ENCODE measurements around the gene MYO5C. TPM values are rescaled to one million over a fixed set of nuclear protein-coding genes. Genes with fewer than 3 reads are reported as not detected.

Gene MYO5C
- total and polyA plus RNA-seq, 2 donors (not counting 1 experiment from before 2014, with no cell fraction given): under 0.01 to 0.07 TPM

GRCh38 chr15:52261498-52262242, 33.9 kb downstream of the MYO5C start:
- Histone ChIP-seq H3K4me1 (ENCODE audit: control insufficient read depth, extremely low read depth, insufficient read depth, low read length) (peaks cover 2% of the 10 kb centered on the region), H3K9ac (ENCODE audit: insufficient read depth, low read length) (no peak overlapping the region), H4K20me1 (ENCODE audit: control insufficient read depth, extremely low read depth, insufficient read depth, low read length) (no peaks in the 10 kb centered on the region), H2AFZ (ENCODE audit: low read length) (peak overlapping the region; percentile 43), H3K36me3 (ENCODE audit: control insufficient read depth, insufficient read depth, low read length) (no peaks in the 10 kb centered on the region), H3K9me3 (ENCODE audit: control insufficient read depth, insufficient read depth, low read depth, low read length) (no peaks in the 10 kb centered on the region), H3K4me2 (ENCODE audit: extremely low read depth, insufficient read depth, low read length) (no peak overlapping the region), H3K4me3 (replicated peaks in 1 of 4; ENCODE audit: control extremely low read depth in 1 of 4, insufficient read depth in 1 of 4, low read depth in 3 of 4, low read length in 4 of 4) (no peak overlapping the region), H3K27me3 (ENCODE audit: control insufficient read depth, insufficient read depth, low read length) (peaks cover 8% of the 10 kb centered on the region), H3K27ac (ENCODE audit: insufficient read depth, low read length) (no peak overlapping the region), H3K79me2 (ENCODE audit: control insufficient read depth, insufficient read depth, low read length) (no peaks in the 10 kb centered on the region)
- DNase-seq (ENCODE audit: low read depth in 2 of 2): peak; percentile 79 to 92
- TF ChIP-seq CTCF (conservative IDR thresholded peaks at IDR 0.05 in 1 of 2, IDR thresholded peaks at IDR 0.05 in 1 of 2; ENCODE audit: low read depth in 1 of 2, low read length in 2 of 2) (no peak), EZH2 (IDR thresholded peaks at IDR 0.05; ENCODE audit: low read length, missing control alignments) (no peak)

GRCh38 chr15:52261026-52261425, 34.6 kb downstream of the MYO5C start:
- peaks cover 4% of the 10 kb centered on the region for H3K27me3 ChIP-seq (ENCODE audit: control insufficient read depth, insufficient read depth, low read length)
- H3K79me2 ChIP-seq (ENCODE audit: control insufficient read depth, insufficient read depth, low read length): no peaks in the 10 kb centered on the region
- TF ChIP-seq EZH2 (IDR thresholded peaks at IDR 0.05; ENCODE audit: low read length, missing control alignments) (no peak), CTCF (conservative IDR thresholded peaks at IDR 0.05 in 1 of 2, IDR thresholded peaks at IDR 0.05 in 1 of 2; ENCODE audit: low read depth in 1 of 2, low read length in 2 of 2) (no peak)
- H2AFZ ChIP-seq (ENCODE audit: low read length): no peak overlapping the region
- no peaks in the 10 kb centered on the region for H3K36me3 ChIP-seq (ENCODE audit: control insufficient read depth, insufficient read depth, low read length)
- H3K4me3 ChIP-seq (replicated peaks in 1 of 4; ENCODE audit: control extremely low read depth in 1 of 4, insufficient read depth in 1 of 4, low read depth in 3 of 4, low read length in 4 of 4): no peak overlapping the region
- no peak overlapping the region for H3K27ac ChIP-seq (ENCODE audit: insufficient read depth, low read length)
- H4K20me1 ChIP-seq (ENCODE audit: control insufficient read depth, extremely low read depth, insufficient read depth, low read length): no peaks in the 10 kb centered on the region
- H3K4me1 ChIP-seq (ENCODE audit: control insufficient read depth, extremely low read depth, insufficient read depth, low read length): peaks cover 2% of the 10 kb centered on the region
- H3K9ac ChIP-seq (ENCODE audit: insufficient read depth, low read length): no peak overlapping the region
- no peaks in the 10 kb centered on the region for H3K9me3 ChIP-seq (ENCODE audit: control insufficient read depth, insufficient read depth, low read depth, low read length)
- H3K4me2 ChIP-seq (ENCODE audit: extremely low read depth, insufficient read depth, low read length): no peak overlapping the region
- no peak for DNase-seq (ENCODE audit: low read depth in 2 of 2)

GRCh38 chr15:52259503-52259902, 36.1 kb downstream of the MYO5C start:
- H3K9me3 ChIP-seq (ENCODE audit: control insufficient read depth, insufficient read depth, low read depth, low read length): no peaks in the 10 kb centered on the region
- no peak overlapping the region for H2AFZ ChIP-seq (ENCODE audit: low read length)
- DNase-seq (ENCODE audit: low read depth in 2 of 2): no peak
- H3K27me3 ChIP-seq (ENCODE audit: control insufficient read depth, insufficient read depth, low read length): peaks cover 3% of the 10 kb centered on the region
- H4K20me1 ChIP-seq (ENCODE audit: control insufficient read depth, extremely low read depth, insufficient read depth, low read length): no peaks in the 10 kb centered on the region
- no peak overlapping the region for H3K4me3 ChIP-seq (replicated peaks in 1 of 4; ENCODE audit: control extremely low read depth in 1 of 4, insufficient read depth in 1 of 4, low read depth in 3 of 4, low read length in 4 of 4)
- no peaks in the 10 kb centered on the region for H3K36me3 ChIP-seq (ENCODE audit: control insufficient read depth, insufficient read depth, low read length)
- no peaks in the 10 kb centered on the region for H3K79me2 ChIP-seq (ENCODE audit: control insufficient read depth, insufficient read depth, low read length)
- no peak overlapping the region for H3K9ac ChIP-seq (ENCODE audit: insufficient read depth, low read length)
- TF ChIP-seq CTCF (conservative IDR thresholded peaks at IDR 0.05 in 1 of 2, IDR thresholded peaks at IDR 0.05 in 1 of 2; ENCODE audit: low read depth in 1 of 2, low read length in 2 of 2): no peak
- no peak for TF ChIP-seq EZH2 (IDR thresholded peaks at IDR 0.05; ENCODE audit: low read length, missing control alignments)
- no peak overlapping the region for H3K4me2 ChIP-seq (ENCODE audit: extremely low read depth, insufficient read depth, low read length)
- peaks cover 6% of the 10 kb centered on the region for H3K4me1 ChIP-seq (ENCODE audit: control insufficient read depth, extremely low read depth, insufficient read depth, low read length)
- H3K27ac ChIP-seq (ENCODE audit: insufficient read depth, low read length): no peak overlapping the region
